ENCODE data around the gene MRC1.

MRC1 gene

GRCh38 chr10:17795083-17795482, 14.1 kb upstream of the MRC1 start:
- DNase-seq (ENCODE audit: low read depth), result no peak
- H3K4me3 ChIP-seq (ENCODE audit: low read length), result no peak overlapping the region
- TF ChIP-seq CTCF (conservative IDR thresholded peaks at IDR 0.05; ENCODE audit: low read depth, low read length), result no peak

GRCh38 chr10:17795813-17796594, 13.1 kb upstream of the MRC1 start:
- no peak for DNase-seq (ENCODE audit: low read depth)
- no peak for TF ChIP-seq CTCF (conservative IDR thresholded peaks at IDR 0.05; ENCODE audit: low read depth, low read length)
- no peak overlapping the region for H3K4me3 ChIP-seq (ENCODE audit: low read length)

DNA sequence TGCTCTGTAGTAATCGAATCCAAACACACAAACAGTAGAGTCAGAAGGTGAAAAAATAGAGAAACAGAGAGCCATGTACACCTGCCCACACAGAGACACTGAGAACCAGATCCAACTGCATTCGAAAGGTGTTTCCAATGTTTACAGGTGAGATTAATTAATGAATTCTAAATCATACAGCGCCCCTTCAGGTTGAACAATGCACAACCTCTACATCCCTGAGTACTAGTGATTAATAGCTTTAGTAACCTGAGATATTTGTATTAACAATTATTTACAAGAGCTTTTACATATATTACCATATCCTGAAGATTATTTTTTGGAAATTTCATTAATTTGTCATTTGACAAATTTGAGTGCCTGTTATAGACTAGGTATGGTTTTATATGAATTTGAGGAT, 7.6 kb upstream of the MRC1 start:
- H3K4me3 ChIP-seq (ENCODE audit: low read length), result no peak overlapping the region
- no peak for TF ChIP-seq CTCF (conservative IDR thresholded peaks at IDR 0.05; ENCODE audit: low read depth, low read length)
- DNase-seq (ENCODE audit: low read depth), result no peak

GRCh38 chr10:17802350-17802749, 6.8 kb upstream of the MRC1 start:
- no peak for TF ChIP-seq CTCF (conservative IDR thresholded peaks at IDR 0.05; ENCODE audit: low read depth, low read length)
- no peak for DNase-seq (ENCODE audit: low read depth)
- no peak overlapping the region for H3K4me3 ChIP-seq (ENCODE audit: low read length)

- H3K4me3 ChIP-seq (ENCODE audit: low read length), result no peak overlapping the region
- no peak for DNase-seq (ENCODE audit: low read depth)
- no peak for TF ChIP-seq CTCF (conservative IDR thresholded peaks at IDR 0.05; ENCODE audit: low read depth, low read length)
Measured at GRCh38 chr10:17802976-17803375, 6.2 kb upstream of the MRC1 start.

- no peak overlapping the region for H3K4me3 ChIP-seq (ENCODE audit: low read length)
- DNase-seq (ENCODE audit: low read depth), result no peak
- no peak for TF ChIP-seq CTCF (conservative IDR thresholded peaks at IDR 0.05; ENCODE audit: low read depth, low read length)
Measured at GRCh38 chr10:17805330-17805729, 3.8 kb upstream of the MRC1 start.

DNA sequence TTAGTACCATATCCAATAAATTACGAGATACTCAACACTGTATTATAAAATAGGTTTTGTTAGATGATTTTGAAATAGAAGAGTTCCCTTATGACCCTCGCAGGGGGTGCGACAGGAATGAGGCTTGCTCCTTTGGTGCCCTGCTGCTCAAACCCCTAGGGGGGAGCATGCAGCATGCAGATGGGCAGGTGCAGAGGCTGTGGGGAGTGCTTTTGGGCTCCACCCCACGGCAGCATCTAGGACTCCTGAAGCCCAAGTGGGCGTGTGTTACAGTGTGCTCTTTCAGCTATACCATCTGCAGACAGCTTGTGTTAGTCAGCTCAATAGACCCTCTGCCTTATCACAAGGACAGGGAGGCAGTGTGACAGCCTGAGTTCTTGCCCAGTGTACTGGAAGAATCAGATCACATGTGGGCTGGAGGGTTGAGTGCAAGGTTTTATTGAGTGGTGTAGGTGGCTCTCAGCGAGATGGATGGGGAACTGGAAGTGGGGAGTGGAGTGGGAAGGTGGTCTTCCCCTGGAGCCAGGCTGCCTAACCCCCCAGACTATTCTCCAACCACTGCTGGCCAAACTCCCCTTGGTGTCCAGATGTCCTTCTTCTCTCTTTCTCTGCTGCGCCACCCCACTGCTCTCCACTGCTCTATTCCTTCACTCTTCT, 3.1 kb upstream of the MRC1 start:
- no peak for DNase-seq (ENCODE audit: low read depth)
- no peak overlapping the region for H3K4me3 ChIP-seq (ENCODE audit: low read length)
- peak; percentile 49 for TF ChIP-seq CTCF (conservative IDR thresholded peaks at IDR 0.05; ENCODE audit: low read depth, low read length)
